ENCODE data around the gene HNRNPF. TPM values are rescaled to one million over a fixed set of nuclear protein-coding genes. Genes with fewer than 3 reads are reported as not detected.
A peak's percentile ranks its signal among the peaks of the same experiment; 100 is the strongest.

HNRNPF gene
- total RNA-seq, 2 experiments from 2014 or later, result 442 to 445 TPM

- CTCF ChIA-PET, result interaction anchor here (0.9 to 3.2 kb wide), 4 partner anchors 11 to 123 kb away, joined by 3 to 14 read pairs (median 8); partner anchors contain the start of gene RASGEF1A
- DNase-seq, result no peak
- Mint-ChIP-seq H3K9me3 (no peaks in the 10 kb centered on the region), H3K4me1 (ENCODE audit: low read depth) (peaks cover 8% of the 10 kb centered on the region), H3K27ac (no peak overlapping the region), H3K27me3 (peaks cover 11% of the 10 kb centered on the region), H3K4me3 (no peak overlapping the region), H3K36me3 (ENCODE audit: low read depth) (no peaks in the 10 kb centered on the region)
- POLR2A ChIA-PET, result no interaction called here
- intact Hi-C loops (cut with micrococcal nuclease), result no loop called here
- no peak for TF ChIP-seq CTCF (IDR thresholded peaks at IDR 0.05)
- ATAC-seq, result no peak
Observed at GRCh38 chr10:43350156-43350555, 58.8 kb downstream of the HNRNPF start.

- TF ChIP-seq CTCF (IDR thresholded peaks at IDR 0.05), result peak; percentile 95
- ATAC-seq, result peak; percentile 100
- Mint-ChIP-seq H3K4me3 (no peak overlapping the region), H3K27ac (peak overlapping the region; percentile 12), H3K36me3 (ENCODE audit: low read depth) (no peaks in the 10 kb centered on the region), H3K4me1 (ENCODE audit: low read depth) (peaks cover 8% of the 10 kb centered on the region), H3K9me3 (no peaks in the 10 kb centered on the region), H3K27me3 (peaks cover 11% of the 10 kb centered on the region)
- CTCF ChIA-PET, result interaction anchor here (0.7 to 3.2 kb wide), 28 partner anchors 8 to 394 kb away, joined by 3 to 68 read pairs (median 4); partner anchors contain the start of gene RASGEF1A
- DNase-seq, result peak; percentile 92
- POLR2A ChIA-PET, result interaction anchor here (0.7 kb wide), 1 partner anchor 12 kb away, joined by 3 read pairs; no protein-coding TSS in a partner anchor
- intact Hi-C loops (cut with micrococcal nuclease), result loop anchor here (1.0 kb wide), 1 partner anchor 55 kb away; no protein-coding TSS in a partner anchor
Observed at GRCh38 chr10:43348511-43349312, 60.3 kb downstream of the HNRNPF start.

- ChIA-PET CTCF (interaction anchor here (0.7 to 3.2 kb wide), 24 partner anchors 9 to 209 kb away, joined by 3 to 68 read pairs (median 4); partner anchors contain the start of gene RASGEF1A), POLR2A (no interaction called here)
- no peaks in the 10 kb centered on the region for H3K9me3 Mint-ChIP-seq
- no peak for DNase-seq
- no peak overlapping the region for H3K4me3 Mint-ChIP-seq
- intact Hi-C loops (cut with micrococcal nuclease), result loop anchor here (1.0 kb wide), 1 partner anchor 55 kb away; no protein-coding TSS in a partner anchor
- ATAC-seq, result no peak
- peaks cover 11% of the 10 kb centered on the region for H3K27me3 Mint-ChIP-seq
- H3K27ac Mint-ChIP-seq, result no peak overlapping the region
- no peaks in the 10 kb centered on the region for H3K36me3 Mint-ChIP-seq (ENCODE audit: low read depth)
- no peak for TF ChIP-seq CTCF (IDR thresholded peaks at IDR 0.05)
- peaks cover 8% of the 10 kb centered on the region for H3K4me1 Mint-ChIP-seq (ENCODE audit: low read depth)
Observed at GRCh38 chr10:43347997-43348396, 61.0 kb downstream of the HNRNPF start.

- ChIA-PET POLR2A (interaction anchor here (0.6 kb wide), 1 partner anchor 17 kb away, joined by 3 read pairs; no protein-coding TSS in a partner anchor), CTCF (no interaction called here)
- Mint-ChIP-seq H3K27ac (no peak overlapping the region), H3K4me1 (ENCODE audit: low read depth) (peaks cover 8% of the 10 kb centered on the region), H3K9me3 (no peaks in the 10 kb centered on the region), H3K4me3 (no peak overlapping the region), H3K27me3 (peaks cover 8% of the 10 kb centered on the region), H3K36me3 (ENCODE audit: low read depth) (no peaks in the 10 kb centered on the region)
- intact Hi-C loops (cut with micrococcal nuclease), result no loop called here
- DNase-seq (no peak), ATAC-seq (no peak)
- TF ChIP-seq CTCF (IDR thresholded peaks at IDR 0.05), result no peak
Observed at GRCh38 chr10:43344051-43344450, 64.9 kb downstream of the HNRNPF start.

- ChIA-PET CTCF (no interaction called here), POLR2A (no interaction called here)
- DNase-seq (no peak), ATAC-seq (no peak)
- intact Hi-C loops (cut with micrococcal nuclease), result no loop called here
- TF ChIP-seq CTCF (IDR thresholded peaks at IDR 0.05), result no peak
- Mint-ChIP-seq H3K4me1 (ENCODE audit: low read depth) (peaks cover 3% of the 10 kb centered on the region), H3K27ac (no peak overlapping the region), H3K9me3 (no peaks in the 10 kb centered on the region), H3K4me3 (no peak overlapping the region), H3K36me3 (ENCODE audit: low read depth) (no peaks in the 10 kb centered on the region), H3K27me3 (peaks cover 9% of the 10 kb centered on the region)
Observed at GRCh38 chr10:43343126-43343525, 65.9 kb downstream of the HNRNPF start.
